ENCODE measurements around the gene EIF3A.
"Not testable (repeated sequence)": the region's sequence is repeated elsewhere in the genome, so short reads cannot be mapped to it uniquely, and the experiment has no call there.

EIF3A gene

GRCh38 chr10:119080521-119081259 lies at the start of gene EIF3A:
Gene EIF3A (minus strand): TSS chr10:119080817. CDS start chr10:119080676, 141 bp downstream.
- DNase-seq (ENCODE audit: low read depth, low spot score), result peak; percentile 97

DNA sequence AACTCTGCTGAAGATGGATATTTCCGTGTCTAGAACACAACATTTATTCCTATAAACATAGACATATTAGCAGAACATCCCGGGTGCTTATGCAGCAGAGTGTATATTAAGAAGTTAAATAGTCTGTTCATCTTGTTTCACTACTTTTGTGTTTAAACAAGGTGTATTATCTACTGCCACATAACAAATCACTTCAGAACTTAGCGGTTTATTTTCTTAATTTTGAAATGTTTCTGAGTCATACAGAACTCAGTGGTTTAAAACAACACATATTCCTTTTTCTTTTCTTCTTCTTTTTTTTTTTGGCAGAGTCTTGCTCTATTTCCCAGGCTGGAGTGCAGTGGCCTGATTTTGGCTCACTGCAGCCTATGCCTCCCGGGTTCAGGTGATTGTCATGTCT lies 49.1 kb upstream of the EIF3A start:
- DNase-seq (ENCODE audit: low read depth, low spot score), result no peak

GRCh38 chr10:119125942-119126341 lies 45.3 kb upstream of the EIF3A start:
- no peak for DNase-seq (ENCODE audit: low read depth, low spot score)

DNA sequence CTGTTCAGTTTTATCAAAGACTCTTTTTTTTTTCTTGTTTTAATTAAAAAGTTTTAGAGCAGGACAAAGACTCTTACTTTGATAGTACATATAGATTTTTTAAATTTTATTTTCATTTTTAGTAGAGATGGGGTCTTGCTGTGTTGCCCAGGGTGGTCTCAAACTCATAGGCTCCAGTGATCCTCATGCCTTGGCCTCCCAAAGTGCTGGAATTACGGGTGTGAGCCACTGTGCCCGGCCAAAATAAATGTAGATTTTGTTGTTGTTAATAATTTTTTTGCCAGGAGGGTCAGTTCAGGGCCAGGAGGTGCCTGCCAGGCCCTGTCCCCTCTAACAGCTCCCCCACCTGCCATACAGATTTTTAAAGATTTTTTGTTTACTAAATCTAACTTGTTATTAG lies 40.3 kb upstream of the EIF3A start:
- no peak for DNase-seq (ENCODE audit: low read depth, low spot score)

DNA sequence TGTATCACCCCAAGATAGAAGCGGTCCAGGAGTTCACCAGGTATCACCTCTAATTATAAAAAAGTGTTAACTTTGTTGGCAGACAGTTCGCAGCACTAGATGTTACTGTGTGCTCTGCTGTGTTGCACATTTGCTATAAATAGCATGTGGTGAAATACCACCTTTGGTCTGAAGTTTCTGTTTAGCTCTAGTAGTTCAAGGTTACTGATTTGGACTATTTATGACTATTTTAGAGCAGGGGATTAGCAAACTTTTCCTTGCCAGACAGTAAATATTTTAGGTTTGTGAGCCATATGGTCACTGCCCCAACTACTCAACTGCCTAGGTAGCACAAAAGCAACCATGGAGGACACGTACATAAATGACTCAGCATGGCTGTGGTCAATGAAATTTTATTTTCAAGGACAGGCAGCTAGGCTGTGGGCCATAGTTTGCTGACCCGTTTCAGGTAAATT lies 39.8 kb upstream of the EIF3A start:
- DNase-seq (ENCODE audit: low read depth, low spot score), result no peak

DNA sequence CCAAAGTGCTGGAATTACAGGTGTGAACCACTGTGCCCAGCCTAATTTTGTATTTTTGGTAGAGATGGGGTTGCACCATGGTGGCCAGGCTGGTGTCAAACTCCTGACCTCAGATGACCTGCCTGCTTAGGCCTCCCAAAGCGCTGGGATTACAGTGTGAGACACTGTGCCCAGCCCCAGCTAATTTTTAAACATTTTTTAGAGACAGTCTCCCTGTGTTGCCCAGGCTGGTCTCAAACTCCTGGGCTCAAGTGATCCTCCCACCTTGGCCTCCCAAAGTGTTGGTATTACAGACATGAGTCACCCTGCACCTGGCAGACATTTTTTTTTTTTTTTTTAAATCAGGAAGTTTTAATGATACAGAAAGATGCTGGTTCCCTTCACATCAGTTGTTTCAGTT lies 38.8 kb upstream of the EIF3A start:
- DNase-seq (ENCODE audit: low read depth, low spot score), result no peak

GRCh38 chr10:119118231-119118630 lies 37.6 kb upstream of the EIF3A start:
- no peak for DNase-seq (ENCODE audit: low read depth, low spot score)

DNA sequence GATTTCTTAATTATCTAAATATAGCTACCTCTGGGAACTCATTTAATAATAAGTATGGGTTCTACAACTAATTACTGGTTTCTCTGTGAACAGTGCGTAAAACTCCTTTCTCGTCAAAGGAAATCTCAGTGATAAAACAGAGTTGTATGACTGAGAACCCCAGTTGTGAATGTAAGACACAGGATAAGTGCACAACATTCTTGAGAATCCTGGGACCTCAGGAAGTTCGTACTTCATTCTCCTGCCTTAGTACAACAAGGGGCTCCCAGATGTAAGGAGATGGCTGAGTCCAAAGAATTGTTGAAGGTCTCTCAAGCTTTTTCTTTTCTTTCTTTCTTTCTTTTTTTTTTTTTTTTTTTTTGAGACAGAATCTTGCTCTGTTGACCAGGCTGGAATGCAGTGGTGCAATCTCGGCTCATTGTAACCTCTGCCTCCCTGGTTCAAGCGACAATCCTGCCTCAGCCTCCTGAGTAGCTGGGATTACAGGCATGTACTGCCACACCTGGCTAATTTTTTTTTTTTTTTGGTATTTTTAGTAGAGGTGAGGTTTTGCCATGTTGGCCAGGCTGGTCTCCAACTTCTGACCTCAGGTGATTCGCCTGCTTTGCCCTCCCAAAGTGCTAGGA lies 35.8 kb upstream of the EIF3A start:
- DNase-seq (ENCODE audit: low read depth, low spot score), result no peak

GRCh38 chr10:119115926-119116325 lies 35.3 kb upstream of the EIF3A start:
- DNase-seq (ENCODE audit: low read depth, low spot score), result no peak

DNA sequence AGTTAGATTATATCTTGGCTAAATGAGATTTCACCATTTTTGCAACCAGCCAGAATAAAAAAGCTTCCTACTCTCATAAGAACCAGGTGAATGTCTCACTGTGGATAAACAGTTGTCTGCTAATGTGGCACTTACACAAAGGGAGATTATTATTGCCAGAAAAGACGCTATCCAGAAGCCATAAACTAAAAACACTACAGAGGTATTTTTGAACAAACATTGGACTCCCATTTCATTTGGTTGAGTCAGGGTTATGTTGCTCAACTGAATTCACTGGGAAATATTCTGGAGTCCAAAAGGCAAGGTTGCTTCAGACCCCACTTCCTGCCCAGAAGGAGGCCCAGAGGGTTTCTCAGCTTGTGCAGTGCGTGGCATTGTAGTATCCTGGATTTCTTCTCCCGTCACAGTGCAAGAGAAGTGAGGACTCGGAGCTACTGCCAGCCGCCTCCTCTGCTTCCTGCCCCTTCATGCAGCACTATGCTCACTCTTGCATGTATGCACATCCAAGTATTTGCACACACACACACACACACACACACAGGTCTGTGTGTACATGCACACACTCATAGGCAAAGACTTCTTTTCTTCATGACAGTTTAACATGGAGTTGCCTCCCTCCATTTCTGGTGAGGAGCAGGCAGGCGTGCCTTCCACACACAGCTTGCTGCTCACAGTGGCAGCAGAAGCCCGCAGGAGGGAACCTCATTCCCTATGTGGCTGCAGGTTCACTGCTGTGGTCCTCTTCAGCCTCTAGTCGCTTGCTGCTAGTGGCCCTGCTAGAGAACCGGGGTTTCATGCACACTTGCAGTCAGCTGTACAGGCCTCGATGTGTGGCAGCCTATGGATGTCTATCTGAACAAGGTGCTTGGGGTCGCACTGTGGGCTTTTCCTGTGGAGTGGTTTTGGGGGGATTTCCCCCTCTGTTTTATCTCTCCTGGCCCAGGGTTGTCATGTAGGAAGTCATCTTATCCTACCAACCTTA lies 33.4 kb upstream of the EIF3A start:
- DNase-seq (ENCODE audit: low read depth, low spot score), result no peak

DNA sequence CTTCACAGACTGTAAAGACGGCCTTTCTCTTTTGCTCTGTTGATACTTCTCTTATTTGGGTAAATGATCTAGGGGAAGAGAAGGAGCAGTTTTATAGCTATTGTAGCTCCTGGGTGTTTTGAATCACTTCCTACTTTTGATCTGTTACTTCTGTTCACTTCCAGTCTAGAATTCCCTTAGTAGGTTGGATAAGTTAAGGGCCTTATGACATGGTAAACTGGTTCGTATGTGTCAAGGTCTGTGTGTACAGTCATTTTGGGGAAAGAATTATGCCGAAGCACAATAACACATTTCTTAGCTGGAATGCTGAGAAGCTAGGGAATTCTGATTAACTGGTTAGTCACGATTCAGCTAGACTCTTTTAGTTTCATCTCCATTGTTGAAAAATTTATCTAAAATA lies 31.4 kb upstream of the EIF3A start:
- no peak for DNase-seq (ENCODE audit: low read depth, low spot score)

GRCh38 chr10:119107771-119108170 lies 27.2 kb upstream of the EIF3A start:
- DNase-seq (ENCODE audit: low read depth, low spot score), result not testable (repeated sequence)

DNA sequence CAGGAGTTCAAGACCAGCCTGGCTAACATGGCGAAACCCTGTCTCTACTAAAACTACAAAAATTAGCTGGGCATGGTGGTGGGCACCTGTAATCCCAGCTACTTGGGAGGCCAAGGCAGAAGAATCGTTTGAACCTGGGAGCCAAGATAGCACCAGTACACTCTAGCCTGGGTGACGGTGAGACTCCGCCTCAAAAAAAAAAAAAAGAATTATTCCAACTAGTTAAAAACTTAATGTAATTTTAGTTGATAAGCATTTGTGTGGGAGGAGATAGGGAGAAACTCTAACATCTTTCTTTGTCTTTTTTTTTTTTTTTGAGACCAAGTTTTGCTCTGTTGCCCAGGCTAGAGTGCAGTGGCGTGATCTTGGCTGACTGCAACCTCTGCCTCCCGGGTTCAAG lies 26.5 kb upstream of the EIF3A start:
- DNase-seq (ENCODE audit: low read depth, low spot score), result not testable (repeated sequence)

GRCh38 chr10:119105899-119106298 lies 25.3 kb upstream of the EIF3A start:
- DNase-seq (ENCODE audit: low read depth, low spot score), result not testable (repeated sequence)

GRCh38 chr10:119105155-119105554 lies 24.5 kb upstream of the EIF3A start:
- no peak for DNase-seq (ENCODE audit: low read depth, low spot score)

DNA sequence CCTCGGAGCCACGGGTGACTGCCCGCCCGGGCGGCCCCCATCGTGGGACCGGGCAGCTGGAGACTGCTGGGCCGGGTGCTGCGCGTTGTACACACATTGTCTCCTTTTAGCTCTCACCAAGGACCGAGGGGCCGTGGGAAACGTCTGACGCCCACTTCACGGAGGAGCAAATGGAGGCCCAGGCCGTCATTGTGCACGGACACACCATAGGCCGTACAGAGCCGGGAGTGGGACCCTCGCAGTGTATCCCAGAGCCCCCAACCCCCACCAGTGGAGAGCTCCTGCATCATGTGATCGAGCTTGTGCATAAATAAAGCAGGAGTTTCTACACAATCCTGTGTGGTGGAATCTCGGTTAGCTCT lies 24.0 kb upstream of the EIF3A start:
- DNase-seq (ENCODE audit: low read depth, low spot score), result peak; percentile 32

- DNase-seq (ENCODE audit: low read depth, low spot score), result peak; percentile 80
These were observed 23.5 kb upstream of the EIF3A start, which contains the start of gene DENND10 for GRCh38 chr10:119103903-119104653. Gene DENND10 (plus strand): TSS chr10:119104113. CDS start chr10:119104143, 30 bp downstream.

DNA sequence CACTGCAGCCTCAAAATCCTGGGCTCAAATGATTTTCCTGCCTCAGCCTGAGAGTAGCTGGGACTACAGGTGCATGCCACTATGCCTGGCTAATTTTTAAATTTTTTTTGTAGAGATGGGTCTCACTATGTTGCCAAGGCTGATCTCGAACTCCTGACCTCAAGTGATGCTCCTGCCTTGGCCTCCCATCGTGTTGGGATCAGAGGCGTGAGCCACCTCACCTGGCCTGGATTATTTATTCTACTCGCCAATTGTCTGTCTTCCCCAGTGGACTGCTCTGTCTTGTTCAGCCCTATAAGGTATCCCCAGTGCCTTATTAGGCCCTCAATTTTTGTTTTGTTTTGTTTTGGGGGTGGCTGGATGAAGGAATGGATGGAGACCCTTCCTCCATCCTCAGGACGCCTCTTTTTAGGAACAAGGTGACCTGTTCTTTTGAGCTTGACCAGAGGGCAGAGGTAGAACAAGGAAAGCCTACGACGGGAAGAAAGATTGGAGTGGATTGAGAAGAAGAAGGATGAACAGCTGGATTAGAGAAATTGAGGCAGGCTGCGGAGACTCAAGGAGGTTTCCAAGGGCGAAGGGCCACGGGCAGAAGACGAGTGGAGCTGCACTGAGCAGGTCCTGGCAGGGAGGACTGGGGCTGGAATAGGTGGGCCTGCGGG lies 22.8 kb upstream of the EIF3A start:
- peak; percentile 44 for DNase-seq (ENCODE audit: low read depth, low spot score)

- no peak for DNase-seq (ENCODE audit: low read depth, low spot score)
These were observed 20.9 kb upstream of the EIF3A start for GRCh38 chr10:119101366-119102098.

Measured in ELF-1 (cell line).